ENCODE data around the gene OLAH. TPM values are rescaled to one million over a fixed set of nuclear protein-coding genes. Genes with fewer than 3 reads are reported as not detected.

The OLAH gene
- 0.06 to 0.20 TPM (median 0.12 TPM) in 5 replicates for total RNA-seq (2022; extraction: Qiagen RNA extraction)

GRCh38 chr10:15043674-15044073 lies at the start of gene OLAH:
Gene OLAH, plus strand, starts transcription at chr10:15043943. Its CDS starts 3,346 bp downstream, at chr10:15047289.

GRCh38 chr10:15088428-15089261 lies 44.9 kb downstream of the OLAH start, which contains the start of gene ACBD7:
Gene ACBD7, minus strand, starts transcription at chr10:15088776. Its CDS starts 48 bp downstream, at chr10:15088728.

GRCh38 chr10:15097011-15097812 lies 53.5 kb downstream of the OLAH start, which contains the start of gene RPP38:
Gene RPP38, plus strand, starts transcription at chr10:15097355. Its CDS starts 5,960 bp downstream, at chr10:15103315.

Other genes with a start within 250 kb of the OLAH start
- 0.85 to 1.3 TPM (median 1.1 TPM) in 5 replicates for gene CDNF, start 205.9 kb upstream of the OLAH start, total RNA-seq (2022; extraction: Qiagen RNA extraction)
- 41.7 to 50.1 TPM (median 47.0 TPM) in 5 replicates for gene HSPA14, start 205.6 kb upstream of the OLAH start, total RNA-seq (2022; extraction: Qiagen RNA extraction)
- gene MSANTD7, start 205.6 kb upstream of the OLAH start, total RNA-seq (2022; extraction: Qiagen RNA extraction) = 11.5 to 12.4 TPM (median 12.0 TPM) in 5 replicates
- 19.1 to 27.5 TPM (median 20.3 TPM) in 5 replicates for gene SUV39H2, start 165.1 kb upstream of the OLAH start, total RNA-seq (2022; extraction: Qiagen RNA extraction)
- 4.6 to 5.6 TPM (median 5.4 TPM) in 5 replicates for gene DCLRE1C, start 89.8 kb upstream of the OLAH start, total RNA-seq (2022; extraction: Qiagen RNA extraction)
- 0.57 to 1.3 TPM (median 0.92 TPM) in 5 replicates for gene MEIG1, start 84.6 kb upstream of the OLAH start, total RNA-seq (2022; extraction: Qiagen RNA extraction)
- 0.72 to 1.1 TPM (median 0.80 TPM) in 5 replicates for gene ACBD7, start 44.8 kb downstream of the OLAH start, total RNA-seq (2022; extraction: Qiagen RNA extraction)
- gene RPP38, start 53.4 kb downstream of the OLAH start, total RNA-seq (2022; extraction: Qiagen RNA extraction) = 34.1 to 38.1 TPM (median 35.3 TPM) in 5 replicates
- 21.1 to 27.2 TPM (median 24.2 TPM) in 5 replicates for gene NMT2, start 124.8 kb downstream of the OLAH start, total RNA-seq (2022; extraction: Qiagen RNA extraction)

Data from A549 treated with CORT108297 at 1 μM for 4 hours (cell line).